ENCODE results near the gene LMO1.

LMO1 gene

GRCh38 chr11:8206251-8207079 is 57.2 kb downstream of the LMO1 start:
- H3K4me3 Mint-ChIP-seq, result peak overlapping the region in 1 of 3 experiments; percentile 47
- no peak for TF ChIP-seq CTCF (IDR thresholded peaks at IDR 0.05; ENCODE audit: unreplicated experiment in 3 of 3)

GRCh38 chr11:8205566-8205965 is 58.1 kb downstream of the LMO1 start:
- no peaks in the 10 kb centered on the region for H3K36me3 Mint-ChIP-seq (ENCODE audit: low read depth)
- no peak for TF ChIP-seq CTCF (IDR thresholded peaks at IDR 0.05; ENCODE audit: unreplicated experiment in 3 of 3)
- peak overlapping the region in 2 of 3 experiments; percentile 8 to 79 for H3K27ac Mint-ChIP-seq
- H3K4me3 Mint-ChIP-seq, result no peak overlapping the region
- H3K9me3 Mint-ChIP-seq, result no peaks in the 10 kb centered on the region
- H3K4me1 Mint-ChIP-seq, result peaks cover 35% of the 10 kb centered on the region
- H3K27me3 Mint-ChIP-seq (ENCODE audit: low read depth), result peaks cover 47% of the 10 kb centered on the region

More at GRCh38 chr11:8206251-8207079, 57.2 kb downstream of the LMO1 start:
- no peaks in the 10 kb centered on the region for H3K9me3 Mint-ChIP-seq
- peaks cover 49% of the 10 kb centered on the region for H3K27me3 Mint-ChIP-seq (ENCODE audit: low read depth)
- peak overlapping the region; percentile 9 to 79 (median 62) for H3K27ac Mint-ChIP-seq
- peaks cover 35% of the 10 kb centered on the region for H3K4me1 Mint-ChIP-seq
- no peaks in the 10 kb centered on the region for H3K36me3 Mint-ChIP-seq (ENCODE audit: low read depth)

GRCh38 chr11:8204596-8204995 is 59.1 kb downstream of the LMO1 start:
- Mint-ChIP-seq H3K36me3 (ENCODE audit: low read depth) (no peaks in the 10 kb centered on the region), H3K4me1 (peaks cover 35% of the 10 kb centered on the region)
- TF ChIP-seq CTCF (IDR thresholded peaks at IDR 0.05; ENCODE audit: unreplicated experiment in 3 of 3), result no peak

GRCh38 chr11:8204025-8204424 is 59.7 kb downstream of the LMO1 start:
- Mint-ChIP-seq H3K27me3 (ENCODE audit: low read depth) (peaks cover 35% of the 10 kb centered on the region), H3K27ac (no peak overlapping the region), H3K9me3 (no peaks in the 10 kb centered on the region), H3K4me3 (no peak overlapping the region), H3K36me3 (ENCODE audit: low read depth) (no peaks in the 10 kb centered on the region), H3K4me1 (peaks cover 35% of the 10 kb centered on the region)
- TF ChIP-seq CTCF (IDR thresholded peaks at IDR 0.05; ENCODE audit: unreplicated experiment in 3 of 3), result no peak

More at GRCh38 chr11:8204596-8204995, 59.1 kb downstream of the LMO1 start:
- H3K9me3 Mint-ChIP-seq, result no peaks in the 10 kb centered on the region
- H3K27me3 Mint-ChIP-seq (ENCODE audit: low read depth), result peaks cover 39% of the 10 kb centered on the region
- H3K27ac Mint-ChIP-seq, result no peak overlapping the region
- no peak overlapping the region for H3K4me3 Mint-ChIP-seq

GRCh38 chr11:8203414-8203715 is 60.3 kb downstream of the LMO1 start:
- no peak overlapping the region for H3K27ac Mint-ChIP-seq
- H3K36me3 Mint-ChIP-seq (ENCODE audit: low read depth), result no peaks in the 10 kb centered on the region
- no peak overlapping the region for H3K4me3 Mint-ChIP-seq
- no peak for TF ChIP-seq CTCF (IDR thresholded peaks at IDR 0.05; ENCODE audit: unreplicated experiment in 3 of 3)
- H3K4me1 Mint-ChIP-seq, result peaks cover 35% of the 10 kb centered on the region
- no peaks in the 10 kb centered on the region for H3K9me3 Mint-ChIP-seq
- H3K27me3 Mint-ChIP-seq (ENCODE audit: low read depth), result peaks cover 42% of the 10 kb centered on the region

All from nephron (organoid).